CD14-positive monocyte (primary cell): ENCODE results near the gene ST7. TPM values are rescaled to one million over a fixed set of nuclear protein-coding genes. Genes with fewer than 3 reads are reported as not detected.

Source experiments
- DNase-seq, 3 donors: peaks; one replicate each; pipeline ENCODE4 v3.0.0-alpha.2; 2011 to 2022
- H2AFZ ChIP-seq: 2 replicates; pipeline ENCODE4 v1.6.0; 2012; ENCODE audit warnings: mild to moderate bottlenecking, low read depth, low read length, inconsistent platforms; ENCODE audit not compliant: insufficient read depth, poor library complexity, severe bottlenecking
- H3K27ac ChIP-seq, 2 donors: 1 replicate in 1 of 2; 2 replicates in 1 of 2; pipeline ENCODE4 v1.5.1; 2012 to 2013; ENCODE audit warnings: low read length in 2 of 2, control low read depth in 1 of 2, inconsistent platforms in 1 of 2, low read depth in 1 of 2, mild to moderate bottlenecking in 1 of 2
- H3K27me3 ChIP-seq, 2 donors: one replicate each; pipeline versions ENCODE4 v1.6.0 to v1.6.1; 2011 to 2013; ENCODE audit warnings: low read length in 2 of 2; ENCODE audit not compliant: control insufficient read depth in 2 of 2, insufficient read depth in 2 of 2
- H3K36me3 ChIP-seq, 2 donors: replicated peaks in 1 of 2; 1 replicate in 1 of 2; 2 replicates in 1 of 2; pipeline versions ENCODE4 v1.5.1 to v1.6.1; 2012 to 2013; ENCODE audit warnings: low read length in 2 of 2, control low read depth in 1 of 2, inconsistent platforms in 1 of 2, mild to moderate bottlenecking in 1 of 2; ENCODE audit not compliant: insufficient read depth in 2 of 2, control insufficient read depth in 1 of 2
- H3K4me1 ChIP-seq, 2 donors: 1 replicate in 1 of 2; 2 replicates in 1 of 2; pipeline versions ENCODE4 v1.5.1 to v1.6.1; 2012 to 2013; ENCODE audit warnings: low read length in 2 of 2, control low read depth in 1 of 2, inconsistent platforms in 1 of 2, mild to moderate bottlenecking in 1 of 2, moderate library complexity in 1 of 2; ENCODE audit not compliant: insufficient read depth in 2 of 2, control insufficient read depth in 1 of 2
- H3K4me2 ChIP-seq: replicated peaks from 2 replicates; pipeline ENCODE3; 2012; ENCODE audit warnings: low read length, moderate library complexity, mild to moderate bottlenecking; ENCODE audit not compliant: poor library complexity, severe bottlenecking; ENCODE audit errors: extremely low read depth
- H3K4me3 ChIP-seq, 3 experiments: fragments of 200-600 bp in 1 of 3; sonication (generic) in 1 of 3; replicated peaks in 1 of 3; 1 replicate in 2 of 3; 2 replicates in 1 of 3; pipeline ENCODE4 v1.5.1; 2011 to 2013; ENCODE audit warnings: low read length in 3 of 3, mild to moderate bottlenecking in 3 of 3, control low read depth in 2 of 3, low read depth in 2 of 3, inconsistent platforms in 1 of 3, moderate library complexity in 1 of 3
- H3K79me2 ChIP-seq: 2 replicates; pipeline ENCODE4 v1.6.0; 2012; ENCODE audit warnings: mild to moderate bottlenecking, control low read depth, inconsistent platforms, low read length, moderate library complexity; ENCODE audit not compliant: insufficient read depth
- H3K9ac ChIP-seq: 2 replicates; pipeline ENCODE4 v1.6.0; 2017; ENCODE audit warnings: low read length, mild to moderate bottlenecking; ENCODE audit not compliant: insufficient read depth, poor library complexity, severe bottlenecking
- H3K9me3 ChIP-seq, 2 donors: replicated peaks in 1 of 2; 1 replicate in 1 of 2; 2 replicates in 1 of 2; pipeline versions ENCODE4 v1.5.1 to v1.6.1; 2012 to 2013; ENCODE audit warnings: low read length in 2 of 2, control low read depth in 1 of 2; ENCODE audit not compliant: control insufficient read depth in 1 of 2, insufficient read depth in 1 of 2
- H4K20me1 ChIP-seq: 2 replicates; pipeline ENCODE4 v1.6.0; 2012; ENCODE audit warnings: mild to moderate bottlenecking, low read length, control low read depth, moderate library complexity; ENCODE audit not compliant: insufficient read depth
- H3K27ac Mint-ChIP-seq, 7 donors: one replicate each; pipeline ENCODE4 v1.8.0; 2020; ENCODE audit warnings: mild to moderate bottlenecking in 7 of 7, mixed read lengths in 7 of 7, moderate library complexity in 6 of 7, inconsistent platforms in 2 of 7
- H3K27me3 Mint-ChIP-seq, 3 donors: one replicate each; pipeline ENCODE4 v1.8.0; 2021 to 2022; ENCODE audit warnings: low read depth in 3 of 3, mild to moderate bottlenecking in 3 of 3, mixed read lengths in 3 of 3, moderate library complexity in 3 of 3, inconsistent platforms in 1 of 3
- H3K36me3 Mint-ChIP-seq, 2 donors: one replicate each; pipeline ENCODE4 v1.8.0; 2020; ENCODE audit warnings: mixed read lengths in 2 of 2, inconsistent platforms in 1 of 2, mild to moderate bottlenecking in 1 of 2
- H3K4me1 Mint-ChIP-seq: one replicate; pipeline ENCODE4 v1.8.0; 2020; ENCODE audit warnings: mild to moderate bottlenecking, mixed read lengths
- H3K4me3 Mint-ChIP-seq, 2 donors: one replicate each; pipeline ENCODE4 v1.8.0; 2020; ENCODE audit warnings: mild to moderate bottlenecking in 2 of 2, mixed read lengths in 2 of 2, moderate library complexity in 1 of 2
- H3K9me3 Mint-ChIP-seq, 7 donors: one replicate each; pipeline ENCODE4 v1.8.0; 2020 to 2022; ENCODE audit warnings: mixed read lengths in 7 of 7, mild to moderate bottlenecking in 6 of 7, moderate library complexity in 6 of 7, inconsistent platforms in 2 of 7
- WGBS: methylation state at CpG from one replicate; pipeline ENCODE4 v1.1.5; 2013; ENCODE audit warnings: missing lambda C conversion rate; ENCODE audit not compliant: insufficient coverage; 5-methylcytosine and 5-hydroxymethylcytosine counted together
- intact Hi-C, 2 donors: fragments of 100-400 bp; cut with micrococcal nuclease; formaldehyde crosslinking; loops; one replicate each; pipeline versions ENCODE4 v1.15.0 to v1.15.1; 2023
- polyA plus RNA-seq, 3 donors: library from polyadenylated mRNA; depleted of rRNA in 1 of 3; unstranded in 2 of 3; stranded (reverse) in 1 of 3; fragments of 300-500 nt in 2 of 3; fragments of >200 nt in 1 of 3; fragmentation: Illumina TruSeq in 2 of 3; gene quantifications; 1 replicate in 2 of 3; 2 replicates in 1 of 3; pipeline ENCODE4 v1.2.3, GENCODE V29; 2012 to 2021
- TF ChIP-seq, protein P1 (sequence below): fragments of 200-600 bp; IDR thresholded peaks from one replicate; pipeline ENCODE4 v1.8.0; 2022; ENCODE audit warnings: antibody characterized with exemption, mild to moderate bottlenecking

The ST7 gene
- polyA plus RNA-seq, 3 donors, result 3.6 to 5.5 (median 4.1) TPM

DNA sequence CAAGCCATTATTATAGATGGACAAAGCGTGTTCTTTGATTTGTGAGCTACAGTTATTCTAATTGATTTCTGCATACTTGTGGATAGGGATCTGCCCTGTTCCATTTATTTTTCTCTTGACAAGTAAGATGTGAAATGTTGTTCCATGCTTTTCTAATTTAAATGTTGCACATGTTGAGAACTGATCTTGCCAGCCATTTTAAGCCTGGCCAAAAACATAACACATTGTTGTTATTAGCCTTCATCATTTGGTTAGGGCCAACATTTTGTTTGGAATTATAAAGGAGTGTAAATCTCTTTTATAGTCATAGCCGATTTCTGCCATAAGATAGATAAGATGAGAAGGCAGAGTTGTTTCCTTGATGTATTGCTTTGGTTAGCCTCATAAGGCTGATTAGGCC is 252.6 kb downstream of the ST7 start:
- WGBS, result 100% methylated on average over 1 of the region's 2 CpGs
- peaks cover 11 to 15% of the 10 kb centered on the region in 2 donors for H3K36me3 Mint-ChIP-seq
- H3K4me3 Mint-ChIP-seq, result no peak overlapping the region
- peaks cover 0 to 2% (median 0%) of the 10 kb centered on the region in 3 donors for H3K27me3 Mint-ChIP-seq
- Histone ChIP-seq H3K4me2 (no peak overlapping the region), H2AFZ (no peak overlapping the region), H3K27ac (no peak overlapping the region), H3K9ac (no peak overlapping the region), H3K79me2 (no peaks in the 10 kb centered on the region), H3K4me1 (no peaks in the 10 kb centered on the region), H3K27me3 (no peaks in the 10 kb centered on the region), H3K4me3 (no peak overlapping the region), H3K36me3 (no peaks in the 10 kb centered on the region), H3K9me3 (no peaks in the 10 kb centered on the region), H4K20me1 (no peaks in the 10 kb centered on the region)
- H3K4me1 Mint-ChIP-seq, result peaks cover 6% of the 10 kb centered on the region
- H3K9me3 Mint-ChIP-seq, result no peaks in the 10 kb centered on the region
- intact Hi-C loops, result no loop called here
- H3K27ac Mint-ChIP-seq, result no peak overlapping the region
- DNase-seq, result no peak
- TF ChIP-seq, protein P1, sequence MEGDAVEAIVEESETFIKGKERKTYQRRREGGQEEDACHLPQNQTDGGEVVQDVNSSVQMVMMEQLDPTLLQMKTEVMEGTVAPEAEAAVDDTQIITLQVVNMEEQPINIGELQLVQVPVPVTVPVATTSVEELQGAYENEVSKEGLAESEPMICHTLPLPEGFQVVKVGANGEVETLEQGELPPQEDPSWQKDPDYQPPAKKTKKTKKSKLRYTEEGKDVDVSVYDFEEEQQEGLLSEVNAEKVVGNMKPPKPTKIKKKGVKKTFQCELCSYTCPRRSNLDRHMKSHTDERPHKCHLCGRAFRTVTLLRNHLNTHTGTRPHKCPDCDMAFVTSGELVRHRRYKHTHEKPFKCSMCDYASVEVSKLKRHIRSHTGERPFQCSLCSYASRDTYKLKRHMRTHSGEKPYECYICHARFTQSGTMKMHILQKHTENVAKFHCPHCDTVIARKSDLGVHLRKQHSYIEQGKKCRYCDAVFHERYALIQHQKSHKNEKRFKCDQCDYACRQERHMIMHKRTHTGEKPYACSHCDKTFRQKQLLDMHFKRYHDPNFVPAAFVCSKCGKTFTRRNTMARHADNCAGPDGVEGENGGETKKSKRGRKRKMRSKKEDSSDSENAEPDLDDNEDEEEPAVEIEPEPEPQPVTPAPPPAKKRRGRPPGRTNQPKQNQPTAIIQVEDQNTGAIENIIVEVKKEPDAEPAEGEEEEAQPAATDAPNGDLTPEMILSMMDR, result no peak

DNA sequence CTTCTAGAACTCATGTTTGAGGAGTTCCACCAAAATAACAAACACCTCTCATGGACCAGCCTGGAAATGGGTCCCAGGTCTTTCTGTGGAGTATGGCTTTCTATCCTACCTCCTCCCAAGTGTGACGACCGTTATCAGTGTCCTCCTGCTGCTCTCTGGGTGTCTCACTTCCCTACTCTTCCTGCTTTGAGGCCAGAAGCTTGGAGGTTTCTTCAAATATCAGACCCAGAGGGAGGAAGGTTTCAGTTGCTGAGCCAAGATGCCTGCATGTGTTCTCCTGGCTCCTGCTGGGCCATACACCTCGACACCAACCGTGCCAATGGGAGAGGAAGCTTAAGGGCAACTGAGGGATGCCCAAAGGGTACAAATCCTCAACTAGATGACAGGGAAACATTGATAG is 255.0 kb downstream of the ST7 start:
- Histone ChIP-seq H3K4me3 (no peak overlapping the region), H3K4me1 (no peaks in the 10 kb centered on the region), H3K9me3 (no peaks in the 10 kb centered on the region), H4K20me1 (no peaks in the 10 kb centered on the region), H3K27ac (no peak overlapping the region), H3K27me3 (no peaks in the 10 kb centered on the region), H3K36me3 (no peaks in the 10 kb centered on the region), H3K4me2 (no peak overlapping the region), H3K79me2 (no peaks in the 10 kb centered on the region), H2AFZ (no peak overlapping the region), H3K9ac (no peak overlapping the region)
- no peak for DNase-seq
- no CpG with 5 or more reads among the region's 4 CpGs for WGBS
- Mint-ChIP-seq H3K27me3 (no peaks in the 10 kb centered on the region), H3K9me3 (no peaks in the 10 kb centered on the region), H3K36me3 (peaks cover 9 to 15% of the 10 kb centered on the region in 2 donors), H3K27ac (no peak overlapping the region), H3K4me1 (peaks cover 6% of the 10 kb centered on the region), H3K4me3 (no peak overlapping the region)
- intact Hi-C loops, result no loop called here
- TF ChIP-seq, protein P1, result no peak
